ENCODE measurements around the gene KLHL7.
"Not testable (repeated sequence)": the region's sequence is repeated elsewhere in the genome, so short reads cannot be mapped to it uniquely, and the experiment has no call there.

KLHL7 gene

GRCh38 chr7:23191022-23191421 lies 85.4 kb downstream of the KLHL7 start:
- Histone ChIP-seq H3K4me2 (ENCODE audit: low read length) (no peak overlapping the region), H3K27ac (ENCODE audit: low read depth, low read length, poor library complexity, severe bottlenecking) (no peak overlapping the region)

GRCh38 chr7:23193650-23194227 lies 88.2 kb downstream of the KLHL7 start:
- H3K27me3 ChIP-seq (ENCODE audit: insufficient read depth, low read length); H3K9ac ChIP-seq (ENCODE audit: low read length); H3K27ac ChIP-seq (ENCODE audit: low read depth, low read length, poor library complexity, severe bottlenecking); H3K9me3 ChIP-seq (ENCODE audit: low read length); H3K4me1 ChIP-seq (ENCODE audit: insufficient read depth, low read length, severe bottlenecking); H3K4me2 ChIP-seq (ENCODE audit: low read length); H2AFZ ChIP-seq (ENCODE audit: low read length); H3K79me2 ChIP-seq (ENCODE audit: insufficient read depth, low read length); H3K4me3 ChIP-seq (ENCODE audit: low read depth, low read length, poor library complexity, severe bottlenecking); H4K20me1 ChIP-seq (ENCODE audit: insufficient read depth, low read length); H3K9me2 ChIP-seq (ENCODE audit: low read depth, low read length); H3F3A ChIP-seq (ENCODE audit: insufficient read depth, low read length): not testable (repeated sequence)
- H3K36me3 ChIP-seq (ENCODE audit: insufficient read depth, low read length): peaks cover 85% of the 10 kb centered on the region

More at GRCh38 chr7:23191022-23191421, 85.4 kb downstream of the KLHL7 start:
- Histone ChIP-seq H3K9me2 (ENCODE audit: low read depth, low read length) (no peaks in the 10 kb centered on the region), H2AFZ (ENCODE audit: low read length) (no peak overlapping the region), H3F3A (ENCODE audit: insufficient read depth, low read length) (no peaks in the 10 kb centered on the region), H3K79me2 (ENCODE audit: insufficient read depth, low read length) (peaks cover 23% of the 10 kb centered on the region; the same call in 1 of the 2 replicates), H3K27me3 (ENCODE audit: insufficient read depth, low read length) (no peaks in the 10 kb centered on the region), H3K9ac (ENCODE audit: low read length) (no peak overlapping the region), H3K36me3 (ENCODE audit: insufficient read depth, low read length) (peaks cover 90% of the 10 kb centered on the region), H3K4me1 (ENCODE audit: insufficient read depth, low read length, severe bottlenecking) (no peaks in the 10 kb centered on the region), H4K20me1 (ENCODE audit: insufficient read depth, low read length) (no peaks in the 10 kb centered on the region), H3K9me3 (ENCODE audit: low read length) (no peaks in the 10 kb centered on the region), H3K4me3 (ENCODE audit: low read depth, low read length, poor library complexity, severe bottlenecking) (no peak overlapping the region)
- TF ChIP-seq CTCF (IDR thresholded peaks at IDR 0.05; ENCODE audit: low read length) (no peak), EZH2 (IDR thresholded peaks at IDR 0.05; ENCODE audit: borderline replicate concordance, low read length) (no peak)

- no peaks in the 10 kb centered on the region for H3K4me1 ChIP-seq (ENCODE audit: insufficient read depth, low read length, severe bottlenecking)
- H3K9me2 ChIP-seq (ENCODE audit: low read depth, low read length): no peaks in the 10 kb centered on the region
- H3K9ac ChIP-seq (ENCODE audit: low read length): no peak overlapping the region
- H3K4me2 ChIP-seq (ENCODE audit: low read length): no peak overlapping the region
- H3K27me3 ChIP-seq (ENCODE audit: insufficient read depth, low read length): no peaks in the 10 kb centered on the region
- H4K20me1 ChIP-seq (ENCODE audit: insufficient read depth, low read length): no peaks in the 10 kb centered on the region
- H3K9me3 ChIP-seq (ENCODE audit: low read length): no peaks in the 10 kb centered on the region
- no peak overlapping the region for H2AFZ ChIP-seq (ENCODE audit: low read length)
- H3F3A ChIP-seq (ENCODE audit: insufficient read depth, low read length): no peaks in the 10 kb centered on the region
- H3K27ac ChIP-seq (ENCODE audit: low read depth, low read length, poor library complexity, severe bottlenecking): no peak overlapping the region
- H3K79me2 ChIP-seq (ENCODE audit: insufficient read depth, low read length): no peaks in the 10 kb centered on the region
- no peak overlapping the region for H3K4me3 ChIP-seq (ENCODE audit: low read depth, low read length, poor library complexity, severe bottlenecking)
- no peak for TF ChIP-seq EZH2 (IDR thresholded peaks at IDR 0.05; ENCODE audit: borderline replicate concordance, low read length)
- no peak for TF ChIP-seq CTCF (IDR thresholded peaks at IDR 0.05; ENCODE audit: low read length)
- H3K36me3 ChIP-seq (ENCODE audit: insufficient read depth, low read length): peaks cover 85% of the 10 kb centered on the region
These were observed 90.7 kb downstream of the KLHL7 start for GRCh38 chr7:23196306-23196705.

GRCh38 chr7:23197745-23198144 lies 92.2 kb downstream of the KLHL7 start:
- not testable (repeated sequence) for H3K27ac ChIP-seq (ENCODE audit: low read depth, low read length, poor library complexity, severe bottlenecking); H3K4me3 ChIP-seq (ENCODE audit: low read depth, low read length, poor library complexity, severe bottlenecking); H3F3A ChIP-seq (ENCODE audit: insufficient read depth, low read length); H2AFZ ChIP-seq (ENCODE audit: low read length); H3K9me2 ChIP-seq (ENCODE audit: low read depth, low read length); H3K27me3 ChIP-seq (ENCODE audit: insufficient read depth, low read length); H3K4me2 ChIP-seq (ENCODE audit: low read length); H3K9ac ChIP-seq (ENCODE audit: low read length); H3K79me2 ChIP-seq (ENCODE audit: insufficient read depth, low read length); H3K4me1 ChIP-seq (ENCODE audit: insufficient read depth, low read length, severe bottlenecking); H3K9me3 ChIP-seq (ENCODE audit: low read length); H4K20me1 ChIP-seq (ENCODE audit: insufficient read depth, low read length)
- peaks cover 76% of the 10 kb centered on the region for H3K36me3 ChIP-seq (ENCODE audit: insufficient read depth, low read length)

Data from OCI-LY1 (cell line).